IPS-20b (cell line): ENCODE data around the gene PSAPL1.

Source experiments
- H3K27ac ChIP-seq: one replicate; pipeline ENCODE4 v1.5.1; 2013; ENCODE audit warnings: low read length
- H3K27me3 ChIP-seq: 2 replicates; pipeline ENCODE4 v1.6.1; 2013; ENCODE audit warnings: mild to moderate bottlenecking, low read length, inconsistent platforms; ENCODE audit not compliant: insufficient read depth
- H3K36me3 ChIP-seq: 2 replicates; pipeline ENCODE4 v1.6.1; 2013; ENCODE audit warnings: low read depth, mild to moderate bottlenecking, inconsistent platforms, low read length, moderate library complexity; ENCODE audit not compliant: insufficient read depth
- H3K4me1 ChIP-seq: 2 replicates; pipeline ENCODE4 v1.6.1; 2013; ENCODE audit warnings: mild to moderate bottlenecking, control low read depth, inconsistent platforms, low read length, moderate library complexity; ENCODE audit not compliant: insufficient read depth
- H3K4me3 ChIP-seq: 2 replicates; pipeline ENCODE4 v1.5.1; 2013; ENCODE audit warnings: mild to moderate bottlenecking, low read length, inconsistent platforms
- H3K9ac ChIP-seq: 2 replicates; pipeline ENCODE4 v1.6.1; 2013; ENCODE audit warnings: low read depth, mild to moderate bottlenecking, inconsistent platforms, low read length, moderate library complexity
- H3K9me3 ChIP-seq: 2 replicates; pipeline ENCODE4 v1.6.1; 2013; ENCODE audit warnings: mild to moderate bottlenecking, low read depth, low read length, inconsistent platforms; ENCODE audit not compliant: insufficient read depth

The PSAPL1 gene

GRCh38 chr4:7389719-7390118, 45.0 kb downstream of the PSAPL1 start:
- H3K4me1 ChIP-seq = no peaks in the 10 kb centered on the region
- H3K27me3 ChIP-seq = no peaks in the 10 kb centered on the region
- no peaks in the 10 kb centered on the region for H3K9me3 ChIP-seq
- H3K9ac ChIP-seq = no peak overlapping the region
- H3K4me3 ChIP-seq = no peak overlapping the region
- no peak overlapping the region for H3K27ac ChIP-seq
- no peaks in the 10 kb centered on the region for H3K36me3 ChIP-seq

DNA sequence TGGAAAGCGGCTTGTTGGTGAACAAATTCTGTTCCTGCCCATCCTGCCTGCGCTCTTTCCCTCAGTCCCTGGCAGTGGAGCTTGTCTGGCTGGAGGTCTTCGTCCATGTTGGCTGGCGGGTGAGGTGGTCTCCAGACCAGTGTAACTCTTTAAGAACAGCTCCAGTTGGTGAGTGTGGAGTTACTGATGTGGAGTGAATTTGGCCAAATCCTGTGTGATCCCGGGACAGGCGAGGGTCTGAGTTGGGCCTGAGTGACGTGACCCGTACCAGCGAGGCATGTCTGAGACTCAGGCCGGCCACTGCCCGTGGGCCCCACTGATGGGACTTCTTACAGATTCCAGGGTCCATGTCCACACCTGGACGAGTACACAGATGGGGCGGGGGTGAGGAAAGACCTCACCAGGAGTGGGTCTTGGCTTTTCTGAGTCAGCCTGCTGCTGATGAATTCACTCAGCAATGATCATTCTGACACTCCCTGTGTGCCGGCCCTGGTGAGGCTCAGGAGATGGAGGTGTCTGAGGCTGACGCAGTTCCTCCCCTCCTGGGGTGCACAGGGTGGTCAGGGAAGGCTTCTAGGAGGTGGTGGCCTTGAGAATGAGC, 45.5 kb downstream of the PSAPL1 start:
- Histone ChIP-seq H3K9me3 (no peaks in the 10 kb centered on the region), H3K4me3 (no peak overlapping the region), H3K4me1 (no peaks in the 10 kb centered on the region), H3K9ac (no peak overlapping the region), H3K27ac (no peak overlapping the region), H3K36me3 (no peaks in the 10 kb centered on the region), H3K27me3 (no peaks in the 10 kb centered on the region)

DNA sequence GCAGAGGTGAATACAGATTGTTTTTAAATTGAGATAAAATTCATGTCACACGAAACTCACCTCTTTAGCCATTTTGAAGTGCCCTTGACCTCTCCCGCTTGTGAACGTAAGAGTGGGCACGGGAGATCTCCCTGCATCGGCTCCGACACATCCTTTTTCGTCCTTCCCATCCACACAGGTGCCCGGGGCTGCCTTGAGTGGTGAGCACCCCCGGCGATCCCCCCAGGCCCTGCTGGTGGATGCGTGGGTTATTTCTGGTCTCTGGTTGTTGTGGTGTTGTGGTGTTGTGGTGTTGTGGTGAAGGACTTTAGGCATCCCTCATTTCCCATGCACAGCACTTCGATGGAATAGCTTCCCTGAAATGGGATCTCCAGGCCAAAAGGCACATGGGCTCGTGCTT, 46.1 kb downstream of the PSAPL1 start:
- no peak overlapping the region for H3K27ac ChIP-seq
- no peaks in the 10 kb centered on the region for H3K4me1 ChIP-seq
- H3K4me3 ChIP-seq = no peak overlapping the region
- H3K9me3 ChIP-seq = no peaks in the 10 kb centered on the region
- no peak overlapping the region for H3K9ac ChIP-seq
- H3K36me3 ChIP-seq = no peaks in the 10 kb centered on the region
- H3K27me3 ChIP-seq = no peaks in the 10 kb centered on the region

- Histone ChIP-seq H3K9ac (no peak overlapping the region), H3K4me1 (no peaks in the 10 kb centered on the region), H3K4me3 (no peak overlapping the region), H3K36me3 (no peaks in the 10 kb centered on the region), H3K27me3 (no peaks in the 10 kb centered on the region), H3K9me3 (no peaks in the 10 kb centered on the region), H3K27ac (no peak overlapping the region)
Observed at GRCh38 chr4:7387925-7388324, 46.8 kb downstream of the PSAPL1 start.

GRCh38 chr4:7384929-7385890, 49.5 kb downstream of the PSAPL1 start:
- no peak overlapping the region for H3K4me3 ChIP-seq
- H3K9me3 ChIP-seq = no peaks in the 10 kb centered on the region
- no peak overlapping the region for H3K9ac ChIP-seq
- H3K27me3 ChIP-seq = no peaks in the 10 kb centered on the region
- no peaks in the 10 kb centered on the region for H3K4me1 ChIP-seq
- no peaks in the 10 kb centered on the region for H3K36me3 ChIP-seq
- no peak overlapping the region for H3K27ac ChIP-seq

DNA sequence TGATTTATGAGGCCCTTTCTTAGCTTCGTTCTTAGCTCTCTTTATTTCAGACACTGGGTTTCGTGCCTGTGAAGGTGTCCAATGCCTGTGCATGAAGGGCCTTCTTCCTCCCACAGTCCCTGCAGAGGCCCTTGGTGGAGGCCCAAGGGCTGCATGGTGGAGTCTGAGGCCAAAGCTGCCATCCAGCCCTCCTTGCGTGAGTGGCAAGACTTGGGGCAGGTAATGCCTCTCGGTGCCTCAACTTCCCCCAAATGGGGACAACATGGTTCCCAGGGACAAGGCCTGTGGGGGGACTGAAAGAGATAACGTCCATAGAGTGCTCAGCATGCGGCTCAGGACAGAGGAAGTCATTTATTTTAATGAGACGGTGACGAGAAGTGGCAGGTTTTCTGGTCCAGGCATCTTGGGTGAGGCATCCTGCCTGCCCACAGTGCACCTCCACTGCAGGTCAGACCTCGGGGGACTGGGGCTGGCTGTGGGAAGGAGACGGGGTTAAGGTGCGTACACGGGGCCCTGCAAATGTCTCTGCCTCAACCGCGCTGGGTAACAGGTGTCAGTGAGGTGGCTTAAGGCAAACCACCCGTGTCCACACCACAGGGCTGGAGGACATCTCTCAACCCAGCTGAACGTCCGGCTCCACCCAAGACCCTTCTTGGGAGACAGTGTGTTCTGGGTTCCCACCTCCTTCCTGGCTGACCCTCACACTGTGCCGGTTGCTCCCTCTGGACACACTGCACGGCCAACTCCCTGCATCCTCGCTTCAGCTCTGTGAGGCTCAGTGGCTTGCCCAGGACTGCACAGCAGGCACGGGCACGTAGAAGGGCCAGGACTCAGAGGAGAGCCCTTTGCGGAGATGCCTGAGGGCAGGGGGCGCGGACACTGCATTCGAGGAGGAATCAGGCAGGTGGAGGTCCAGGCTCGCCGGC, 50.5 kb downstream of the PSAPL1 start:
- H3K27ac ChIP-seq = no peak overlapping the region
- no peak overlapping the region for H3K4me3 ChIP-seq
- H3K4me1 ChIP-seq = no peaks in the 10 kb centered on the region
- H3K27me3 ChIP-seq = no peaks in the 10 kb centered on the region
- H3K36me3 ChIP-seq = no peaks in the 10 kb centered on the region
- no peak overlapping the region for H3K9ac ChIP-seq
- H3K9me3 ChIP-seq = no peaks in the 10 kb centered on the region

GRCh38 chr4:7383266-7383665, 51.5 kb downstream of the PSAPL1 start:
- H3K4me1 ChIP-seq = no peaks in the 10 kb centered on the region
- no peak overlapping the region for H3K27ac ChIP-seq
- H3K27me3 ChIP-seq = no peaks in the 10 kb centered on the region

GRCh38 chr4:7382634-7383014, 52.1 kb downstream of the PSAPL1 start:
- H3K27me3 ChIP-seq = no peaks in the 10 kb centered on the region
- no peaks in the 10 kb centered on the region for H3K9me3 ChIP-seq
- H3K4me3 ChIP-seq = no peak overlapping the region
- H3K36me3 ChIP-seq = no peaks in the 10 kb centered on the region
- H3K9ac ChIP-seq = no peak overlapping the region
- no peaks in the 10 kb centered on the region for H3K4me1 ChIP-seq
- H3K27ac ChIP-seq = no peak overlapping the region

More at GRCh38 chr4:7383266-7383665, 51.5 kb downstream of the PSAPL1 start:
- Histone ChIP-seq H3K4me3 (no peak overlapping the region), H3K36me3 (no peaks in the 10 kb centered on the region), H3K9ac (no peak overlapping the region), H3K9me3 (no peaks in the 10 kb centered on the region)

- Histone ChIP-seq H3K4me1 (no peaks in the 10 kb centered on the region), H3K27me3 (no peaks in the 10 kb centered on the region), H3K36me3 (no peaks in the 10 kb centered on the region), H3K4me3 (no peak overlapping the region), H3K27ac (no peak overlapping the region), H3K9me3 (no peaks in the 10 kb centered on the region), H3K9ac (no peak overlapping the region)
Observed at GRCh38 chr4:7381890-7382633, 52.7 kb downstream of the PSAPL1 start.

DNA sequence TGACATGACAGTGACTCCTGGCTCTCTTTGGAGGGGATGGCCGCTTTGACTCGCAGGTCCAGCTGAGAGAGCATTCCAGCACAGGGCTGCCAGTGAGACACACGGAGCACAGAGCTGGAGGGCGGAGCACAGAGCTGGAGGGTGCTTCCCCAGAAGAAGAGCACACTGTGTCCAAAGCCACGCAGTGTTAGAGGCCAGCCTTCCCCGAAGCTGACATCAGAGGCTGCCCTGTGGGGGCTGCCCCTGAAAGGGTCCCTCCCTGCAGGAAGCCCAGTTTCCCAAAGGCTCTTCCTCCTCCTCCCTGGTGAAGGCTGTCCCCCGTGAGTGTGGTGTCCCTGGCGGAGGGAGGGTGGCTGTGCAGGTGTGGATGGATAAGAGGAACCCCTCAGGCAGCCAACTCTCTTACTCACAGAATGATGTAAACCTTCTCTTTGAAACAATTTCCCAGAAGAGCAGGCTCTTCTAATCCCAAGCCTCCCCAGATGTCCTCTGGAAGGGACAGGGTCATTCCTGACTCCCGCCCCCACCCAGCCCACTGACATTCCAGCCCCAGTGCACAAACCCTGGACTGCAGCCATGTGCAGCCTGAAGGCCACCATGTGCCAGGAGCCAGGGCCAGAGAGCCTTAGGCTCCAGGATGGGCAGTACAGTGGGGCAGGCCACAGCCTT, 53.4 kb downstream of the PSAPL1 start:
- Histone ChIP-seq H3K4me3 (no peak overlapping the region), H3K9me3 (no peaks in the 10 kb centered on the region), H3K27ac (no peak overlapping the region), H3K36me3 (no peaks in the 10 kb centered on the region), H3K9ac (no peak overlapping the region), H3K27me3 (no peaks in the 10 kb centered on the region), H3K4me1 (no peaks in the 10 kb centered on the region)
